Peyer's patch (tissue), 4 donors: ENCODE data around the gene TRIO.

ENCODE experiments used
- CTCF ChIP-seq, 6 experiments: fragments of 450-650 bp in 4 of 6; fragments of 200-600 bp in 2 of 6; sonication (generic) in 1 of 6; IDR thresholded peaks; one replicate each; pipeline ENCODE4 v1.5.1; 2017 to 2019; ENCODE audit warnings: antibody characterized with exemption in 6 of 6, mild to moderate bottlenecking in 3 of 6, moderate library complexity in 1 of 6
- POLR2A ChIP-seq, 2 donors: fragments of 450-650 bp; IDR thresholded peaks; one replicate each; pipeline ENCODE4 v1.5.1; 2017; ENCODE audit warnings: antibody characterized with exemption in 2 of 2, mild to moderate bottlenecking in 2 of 2, moderate library complexity in 2 of 2

- no peak for TF ChIP-seq CTCF (IDR thresholded peaks at IDR 0.05)
- no peak for TF ChIP-seq POLR2A (IDR thresholded peaks at IDR 0.05)
These were observed 73.8 kb downstream of the TRIO start for GRCh38 chr5:14216902-14217301.
